HFF-Myc (cell line): ENCODE results near the gene SMYD3.
"Not testable (repeated sequence)": the region's sequence is repeated elsewhere in the genome, so short reads cannot be mapped to it uniquely, and the experiment has no call there.

Experiments
- DNase-seq: peaks from one replicate; pipeline ENCODE4 v3.0.0-alpha.2; 2011; ENCODE audit warnings: low read depth; ENCODE audit errors: extremely low read depth
- H3K4me3 ChIP-seq: replicated peaks from 2 replicates; pipeline ENCODE4 v1.5.1; 2011; ENCODE audit warnings: low read depth, mild to moderate bottlenecking, control low read depth, low read length
- TF ChIP-seq, protein P1 (sequence below): IDR thresholded peaks from 2 replicates; pipeline ENCODE4 v1.5.1; 2012; ENCODE audit warnings: mild to moderate bottlenecking, low read depth, low read length, control low read depth; ENCODE audit errors: missing control alignments

SMYD3 gene

DNA sequence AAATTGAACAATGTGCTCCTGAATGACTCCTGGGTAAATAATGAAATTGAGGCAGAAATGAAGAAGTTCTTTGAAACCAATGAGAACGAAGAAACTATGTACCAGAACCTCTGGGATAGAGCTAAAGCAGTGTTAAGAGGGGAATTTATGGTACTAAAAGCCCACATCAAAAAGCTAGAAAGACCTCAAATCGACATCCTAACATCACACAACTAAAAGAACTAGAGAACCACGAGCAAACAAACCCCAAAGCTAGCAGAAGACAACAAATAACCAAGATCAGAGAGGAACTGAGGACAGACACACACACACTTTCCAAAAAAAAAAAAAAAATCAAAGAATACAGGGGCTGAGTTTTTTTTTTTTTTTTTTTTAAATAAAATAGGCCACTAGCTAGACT is 564.2 kb downstream of the SMYD3 start:
- H3K4me3 ChIP-seq, result no peak overlapping the region
- TF ChIP-seq, protein P1, sequence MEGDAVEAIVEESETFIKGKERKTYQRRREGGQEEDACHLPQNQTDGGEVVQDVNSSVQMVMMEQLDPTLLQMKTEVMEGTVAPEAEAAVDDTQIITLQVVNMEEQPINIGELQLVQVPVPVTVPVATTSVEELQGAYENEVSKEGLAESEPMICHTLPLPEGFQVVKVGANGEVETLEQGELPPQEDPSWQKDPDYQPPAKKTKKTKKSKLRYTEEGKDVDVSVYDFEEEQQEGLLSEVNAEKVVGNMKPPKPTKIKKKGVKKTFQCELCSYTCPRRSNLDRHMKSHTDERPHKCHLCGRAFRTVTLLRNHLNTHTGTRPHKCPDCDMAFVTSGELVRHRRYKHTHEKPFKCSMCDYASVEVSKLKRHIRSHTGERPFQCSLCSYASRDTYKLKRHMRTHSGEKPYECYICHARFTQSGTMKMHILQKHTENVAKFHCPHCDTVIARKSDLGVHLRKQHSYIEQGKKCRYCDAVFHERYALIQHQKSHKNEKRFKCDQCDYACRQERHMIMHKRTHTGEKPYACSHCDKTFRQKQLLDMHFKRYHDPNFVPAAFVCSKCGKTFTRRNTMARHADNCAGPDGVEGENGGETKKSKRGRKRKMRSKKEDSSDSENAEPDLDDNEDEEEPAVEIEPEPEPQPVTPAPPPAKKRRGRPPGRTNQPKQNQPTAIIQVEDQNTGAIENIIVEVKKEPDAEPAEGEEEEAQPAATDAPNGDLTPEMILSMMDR, result no peak
- no peak for DNase-seq

GRCh38 chr1:245941771-245942170 is 565.3 kb downstream of the SMYD3 start:
- DNase-seq, H3K4me3 ChIP-seq: not testable (repeated sequence)

DNA sequence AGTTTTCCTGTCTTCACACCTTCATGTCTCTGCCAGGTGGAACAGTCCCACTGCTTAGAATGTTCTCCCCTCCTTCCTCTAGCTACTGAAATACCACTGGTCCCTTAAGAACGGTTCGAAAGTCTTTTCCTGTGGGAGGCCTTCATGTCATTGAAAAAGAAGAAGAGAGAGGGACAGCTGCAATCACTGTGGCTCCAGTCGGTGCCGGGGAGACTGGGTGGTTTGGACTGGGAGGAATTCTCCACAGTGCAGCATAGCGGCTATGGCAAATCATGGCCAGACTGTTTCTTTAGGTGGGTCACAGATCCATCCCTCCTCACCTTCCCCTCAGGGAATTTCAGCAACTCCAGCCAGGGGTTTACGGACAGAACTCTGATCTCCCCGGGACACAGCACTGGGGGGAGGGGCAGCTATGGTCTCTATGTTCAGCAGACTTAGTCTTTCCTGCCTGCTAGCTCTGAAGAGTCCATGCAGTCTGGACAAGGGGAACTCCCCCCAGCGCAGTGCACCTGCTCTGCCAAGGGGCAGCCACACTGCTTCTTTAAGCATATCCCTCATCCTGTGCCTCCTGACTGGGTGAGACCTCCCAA is 567.2 kb downstream of the SMYD3 start:
- no peak for DNase-seq
- TF ChIP-seq, protein P1, result no peak
- no peak overlapping the region for H3K4me3 ChIP-seq

- no peak overlapping the region for H3K4me3 ChIP-seq
- TF ChIP-seq, protein P1, result no peak
- no peak for DNase-seq
Observed at GRCh38 chr1:245938046-245938435, 569.0 kb downstream of the SMYD3 start.

DNA sequence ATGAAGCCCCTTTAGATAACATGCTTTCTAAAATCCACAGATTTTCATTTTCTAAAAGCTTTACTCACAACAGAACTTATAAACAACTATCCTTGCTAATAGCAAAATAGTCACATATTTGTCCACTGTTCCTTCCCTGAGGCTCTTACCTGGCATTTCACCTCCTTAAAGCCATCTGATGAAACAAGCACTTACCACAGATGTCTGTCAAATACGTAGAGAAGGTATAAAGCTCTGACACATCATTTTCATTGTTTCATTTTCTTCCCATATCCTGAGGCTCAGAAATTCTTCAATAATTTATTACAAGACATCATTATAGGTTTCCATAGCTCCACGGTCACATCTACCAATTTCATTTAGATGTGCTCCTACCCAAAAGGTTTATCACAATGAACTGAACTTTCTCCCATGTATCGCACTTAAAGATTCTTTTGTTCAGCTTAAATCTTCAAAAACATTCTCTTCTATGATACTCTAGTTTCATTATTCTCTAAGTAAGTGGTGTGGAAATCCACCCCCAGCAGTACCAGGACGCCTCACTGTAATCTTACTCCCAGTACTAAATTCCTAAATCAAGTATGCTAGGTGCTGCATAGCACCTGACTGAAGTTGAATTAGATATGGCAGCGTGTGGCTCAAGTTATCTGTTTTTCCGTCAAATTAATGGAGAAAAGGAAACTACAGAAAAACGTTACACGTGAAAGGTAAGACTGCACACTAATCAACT is 569.6 kb downstream of the SMYD3 start:
- H3K4me3 ChIP-seq, result no peak overlapping the region
- DNase-seq, result no peak
- TF ChIP-seq, protein P1, result no peak

DNA sequence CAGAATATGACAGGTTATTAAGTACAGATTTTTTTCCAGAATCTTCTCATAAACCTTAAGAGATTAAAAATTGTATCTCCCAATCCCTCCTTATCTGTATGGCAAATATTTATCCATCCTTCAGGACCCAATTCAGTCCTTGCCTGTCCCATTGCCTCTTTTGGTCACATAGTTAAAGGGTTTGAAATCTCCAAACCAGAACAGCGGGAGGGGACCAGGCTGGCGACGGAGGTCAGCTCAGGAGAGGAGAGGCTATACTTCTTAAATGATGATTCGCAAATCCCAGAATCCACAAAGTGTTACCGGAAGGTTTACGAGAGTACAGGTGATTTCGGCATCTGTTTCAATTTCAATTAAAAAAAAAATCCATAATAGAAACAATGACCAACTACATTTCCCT is 572.7 kb downstream of the SMYD3 start:
- TF ChIP-seq, protein P1, result no peak
- no peak for DNase-seq

GRCh38 chr1:245933431-245934045 is 573.5 kb downstream of the SMYD3 start:
- no peak overlapping the region for H3K4me3 ChIP-seq
- TF ChIP-seq, protein P1, result no peak
- DNase-seq, result no peak

More for the DNA sequence above, 572.7 kb downstream of the SMYD3 start:
- no peak overlapping the region for H3K4me3 ChIP-seq
